GM21825 (cell line): ENCODE results near the gene CFAP57.

Source experiments
- ATAC-seq: cut with Tn5 transposase; IDR thresholded peaks from one replicate; pipeline ENCODE4 v1.9.1; 2021; ENCODE audit warnings: mild to moderate bottlenecking, moderate library complexity; ENCODE audit not compliant: unreplicated experiment

The CFAP57 gene

DNA sequence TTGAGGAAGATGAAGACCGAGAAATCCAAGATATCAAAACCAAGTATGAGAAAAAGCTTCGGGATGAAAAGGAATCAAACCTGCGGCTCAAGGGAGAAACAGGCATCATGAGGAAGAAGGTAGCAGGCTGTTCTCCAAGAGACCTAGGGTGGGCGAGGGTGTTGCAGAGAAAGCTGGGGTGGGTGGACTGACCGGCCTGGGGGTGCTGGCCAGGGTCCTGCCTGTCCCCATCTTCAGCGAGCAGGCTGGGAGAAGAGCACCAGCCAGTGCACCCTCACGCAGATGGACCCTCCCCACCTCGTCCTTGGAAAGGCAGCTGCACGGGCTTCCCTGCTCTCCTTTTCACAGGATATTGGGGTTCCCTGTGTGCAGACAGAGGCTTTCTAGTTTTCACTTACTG, 50.7 kb downstream of the CFAP57 start:
- no peak for ATAC-seq

DNA sequence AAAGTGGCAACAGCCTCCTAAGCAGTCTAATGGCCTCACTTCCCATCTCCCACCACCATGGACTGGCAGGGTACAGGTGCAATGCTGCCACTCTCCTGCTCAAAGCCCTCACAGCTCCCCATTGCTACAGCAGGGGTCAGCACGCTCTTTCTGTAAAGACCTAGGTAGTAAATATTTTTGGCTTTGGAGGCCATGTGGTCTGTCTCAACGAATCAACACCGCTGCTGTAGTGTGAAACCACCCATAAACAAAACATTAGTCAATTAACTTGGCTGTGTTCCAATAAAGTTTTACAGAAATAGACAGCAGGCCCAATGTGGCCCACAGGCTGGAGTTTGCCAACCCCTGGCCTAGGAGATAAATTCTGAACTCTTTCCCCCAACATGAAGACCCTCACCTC, 53.0 kb downstream of the CFAP57 start:
- ATAC-seq, result no peak

- no peak for ATAC-seq
These were observed 55.1 kb downstream of the CFAP57 start for GRCh38 chr1:43227143-43227764.

GRCh38 chr1:43229826-43230780, 58.0 kb downstream of the CFAP57 start:
- ATAC-seq, result no peak

- no peak for ATAC-seq
These were observed 59.9 kb downstream of the CFAP57 start for GRCh38 chr1:43232074-43232473.

- no peak for ATAC-seq
These were observed 60.4 kb downstream of the CFAP57 start for GRCh38 chr1:43232482-43232881.

DNA sequence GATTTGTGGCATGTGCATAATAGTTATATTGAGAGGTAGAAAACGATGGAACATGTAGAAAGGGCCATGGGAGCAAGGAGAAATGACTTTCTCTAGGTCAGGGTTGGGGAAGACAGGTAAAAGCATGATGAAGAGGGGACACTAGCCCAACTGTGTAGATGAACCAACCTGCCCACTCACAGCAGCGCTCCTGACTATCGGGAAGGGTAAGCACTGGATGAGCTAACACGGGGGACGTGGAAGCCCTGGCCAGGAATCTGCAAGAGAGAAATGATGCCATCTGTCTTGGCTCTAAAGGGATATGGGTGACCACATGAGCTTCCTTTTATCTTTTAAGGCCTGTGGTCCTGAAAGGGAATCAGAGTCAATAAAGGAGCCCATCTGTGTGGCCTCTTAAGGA, 61.5 kb downstream of the CFAP57 start:
- no peak for ATAC-seq

DNA sequence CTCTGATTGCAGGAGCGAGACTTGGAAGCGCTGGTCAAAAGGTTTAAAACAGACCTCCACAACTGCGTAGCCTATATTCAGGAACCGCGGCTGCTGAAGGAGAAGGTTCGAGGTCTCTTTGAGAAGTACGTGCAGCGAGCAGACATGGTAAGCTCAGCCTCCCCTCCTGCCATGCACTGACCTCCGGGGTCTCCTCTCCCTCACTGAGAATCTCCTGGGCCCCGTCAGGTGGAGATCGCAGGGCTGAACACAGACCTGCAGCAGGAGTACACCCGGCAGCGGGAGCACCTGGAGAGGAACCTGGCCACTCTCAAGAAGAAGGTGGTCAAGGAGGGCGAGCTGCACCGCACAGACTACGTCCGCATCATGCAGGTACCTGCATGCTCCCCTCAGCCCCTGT, 62.1 kb downstream of the CFAP57 start:
- no peak for ATAC-seq

DNA sequence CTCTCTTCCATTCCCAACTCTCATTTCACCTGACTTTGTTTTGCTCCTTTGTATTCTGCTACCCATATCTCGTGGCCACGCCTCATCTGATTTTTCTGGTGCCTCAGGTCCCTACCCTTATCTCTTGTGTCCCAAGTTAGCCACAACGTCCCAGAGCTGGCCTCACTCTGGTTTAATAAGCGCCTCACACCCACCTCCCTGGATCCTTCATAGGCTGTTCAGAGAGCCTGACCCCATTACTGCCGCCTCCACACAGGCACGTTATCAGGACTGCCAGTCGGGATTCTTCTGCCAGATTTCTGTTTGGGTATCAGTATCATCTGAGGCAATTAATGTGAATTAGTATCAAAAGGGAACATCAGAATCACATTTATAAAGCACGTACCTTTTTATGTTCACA, 62.9 kb downstream of the CFAP57 start:
- ATAC-seq, result no peak

DNA sequence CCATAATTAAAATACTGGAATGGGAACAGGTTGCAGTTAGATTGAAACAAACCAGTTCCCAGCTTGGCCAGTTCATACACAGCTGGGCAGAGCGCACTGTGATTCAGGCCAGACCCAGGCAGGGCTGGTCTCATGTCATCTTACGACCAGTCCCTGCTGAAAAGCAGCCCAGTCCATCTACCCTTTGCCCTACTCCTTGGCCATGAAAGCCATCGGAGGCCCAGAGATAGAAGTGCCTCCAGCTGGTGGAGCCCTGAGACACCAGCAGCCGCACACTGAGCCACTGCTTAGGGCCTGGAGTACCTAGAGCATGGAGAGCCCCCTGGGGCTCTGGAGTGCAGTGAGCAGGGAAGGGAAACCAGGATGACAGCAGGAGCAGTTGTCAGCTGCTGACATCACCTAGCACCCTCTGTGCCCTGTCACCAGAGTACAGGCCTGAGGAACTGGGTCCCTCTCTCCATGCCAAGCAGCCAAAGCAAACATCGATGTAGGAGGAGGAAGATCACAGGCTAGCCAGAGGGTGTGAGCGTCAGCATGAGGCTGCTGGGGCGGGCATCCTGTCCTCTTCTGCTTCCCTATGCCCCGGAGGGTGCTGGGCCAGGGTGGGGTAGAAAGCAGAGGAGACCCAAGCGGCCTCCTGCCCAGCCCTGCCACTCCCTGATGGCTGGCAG, 63.5 kb downstream of the CFAP57 start:
- no peak for ATAC-seq

DNA sequence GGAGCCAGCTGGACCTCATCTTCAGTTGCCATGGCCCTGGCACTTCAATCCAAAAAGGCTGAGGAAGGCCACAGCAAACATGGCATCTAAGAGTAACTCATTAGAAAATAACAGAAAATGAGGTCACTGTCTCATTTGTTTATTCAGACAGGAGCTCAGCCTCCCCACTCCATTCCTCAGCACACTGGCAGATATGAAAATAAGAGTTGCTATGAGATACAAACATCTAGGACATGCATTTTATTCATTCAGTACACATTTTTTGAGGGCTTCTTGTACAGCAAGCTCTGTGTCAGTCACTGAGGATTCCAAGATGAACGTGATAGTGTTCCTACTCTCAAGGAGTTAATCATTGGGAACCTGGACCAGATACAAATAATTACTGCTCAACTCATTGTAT, 65.0 kb downstream of the CFAP57 start:
- no peak for ATAC-seq

DNA sequence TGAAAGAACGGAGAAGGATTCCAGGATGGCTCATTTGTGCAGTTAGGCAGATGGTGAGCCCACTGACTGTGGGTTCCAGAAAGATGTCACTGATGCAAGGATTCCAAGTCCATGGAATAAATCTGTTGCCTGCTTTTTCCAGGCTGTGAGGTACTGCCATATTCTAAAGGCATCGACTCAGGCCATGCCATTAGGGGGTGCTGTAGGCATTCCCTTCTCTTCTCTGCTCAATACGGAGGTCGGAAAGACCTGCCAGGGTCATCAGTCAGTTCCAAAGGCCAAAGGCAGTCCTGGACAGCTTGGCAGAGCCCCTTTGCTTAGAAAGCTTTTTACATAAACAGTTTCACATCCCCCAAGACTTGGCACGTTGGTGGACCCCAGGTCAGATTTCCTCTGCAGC, 66.0 kb downstream of the CFAP57 start:
- ATAC-seq, result no peak

- ATAC-seq, result peak; percentile 35
These were observed 66.9 kb downstream of the CFAP57 start for GRCh38 chr1:43238991-43239469.

GRCh38 chr1:43239484-43239883, 67.4 kb downstream of the CFAP57 start:
- peak; percentile 83 for ATAC-seq

DNA sequence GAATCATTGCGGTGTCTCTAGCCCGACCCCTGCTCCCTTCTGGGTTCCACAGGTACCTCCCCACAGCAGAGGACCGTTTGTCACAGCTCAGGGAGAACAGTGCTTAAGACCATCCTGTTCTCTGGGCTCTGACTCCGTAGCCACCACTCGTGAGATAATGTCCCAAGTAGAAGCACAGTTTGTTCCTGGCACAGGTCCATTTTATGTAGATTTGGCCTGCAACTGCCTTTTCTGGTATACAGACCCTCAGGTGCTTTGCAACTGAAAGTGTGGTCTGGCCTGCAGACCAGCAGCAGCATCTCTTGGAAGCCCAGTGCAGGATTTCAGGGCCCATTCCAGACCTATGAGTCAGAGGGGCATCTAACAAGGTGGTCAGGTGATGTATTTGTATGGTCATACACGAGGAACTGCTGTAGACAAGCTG, 69.3 kb downstream of the CFAP57 start:
- no peak for ATAC-seq

GRCh38 chr1:43243299-43243698, 71.2 kb downstream of the CFAP57 start:
- ATAC-seq, result no peak

GRCh38 chr1:43246466-43247213, 74.5 kb downstream of the CFAP57 start:
- no peak for ATAC-seq

- no peak for ATAC-seq
These were observed 75.3 kb downstream of the CFAP57 start for GRCh38 chr1:43247256-43247921.

- no peak for ATAC-seq
These were observed 78.2 kb downstream of the CFAP57 start for GRCh38 chr1:43250351-43250761.

GRCh38 chr1:43251024-43251423, 78.9 kb downstream of the CFAP57 start:
- ATAC-seq, result no peak
